HG02981 (cell line): ENCODE measurements around the gene ETV6.

Experiments used
- ATAC-seq: cut with Tn5 transposase; IDR thresholded peaks from one replicate; pipeline ENCODE4 v1.9.1; 2021; ENCODE audit warnings: mild to moderate bottlenecking, moderate library complexity; ENCODE audit not compliant: unreplicated experiment

The ETV6 gene

GRCh38 chr12:11839091-11839641, 189.7 kb downstream of the ETV6 start:
- ATAC-seq: no peak

DNA sequence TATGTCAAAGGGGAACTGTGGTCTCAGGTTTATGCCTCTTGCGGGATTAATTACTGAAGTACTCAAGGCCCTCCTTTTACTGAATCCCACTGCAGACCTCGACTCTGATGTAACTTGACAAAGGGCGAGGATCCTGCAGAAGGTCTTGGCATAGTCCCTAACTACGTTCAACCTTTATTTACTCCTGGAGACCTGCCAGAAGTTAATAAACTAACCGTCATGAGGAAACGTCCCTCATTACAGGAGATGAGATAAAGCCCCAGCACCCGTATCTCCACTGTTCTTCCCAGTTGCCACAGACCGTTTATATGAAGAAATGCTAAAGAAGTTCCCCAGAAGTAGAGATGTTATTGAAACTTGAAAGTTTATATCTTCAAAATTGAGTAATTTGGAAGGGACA, 190.9 kb downstream of the ETV6 start:
- no peak for ATAC-seq

DNA sequence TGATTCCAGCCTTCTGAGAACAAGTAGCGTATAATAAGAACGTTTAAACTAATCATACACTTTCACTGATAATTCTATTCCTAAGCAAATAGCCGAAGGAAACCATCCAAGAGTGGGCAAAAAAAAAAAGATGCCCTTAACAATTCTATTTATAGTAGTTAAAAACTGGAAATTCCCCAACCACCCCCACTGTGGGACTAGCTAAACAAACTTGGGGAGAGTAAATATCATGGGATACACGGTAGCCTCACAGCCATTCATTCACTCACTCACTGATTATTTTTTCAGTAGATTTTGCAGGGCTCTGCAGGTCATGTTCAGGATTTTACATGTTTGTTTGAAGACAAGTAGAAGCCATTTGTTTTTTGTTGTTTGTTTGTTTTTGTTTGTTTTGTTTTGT, 197.0 kb downstream of the ETV6 start:
- ATAC-seq: no peak

DNA sequence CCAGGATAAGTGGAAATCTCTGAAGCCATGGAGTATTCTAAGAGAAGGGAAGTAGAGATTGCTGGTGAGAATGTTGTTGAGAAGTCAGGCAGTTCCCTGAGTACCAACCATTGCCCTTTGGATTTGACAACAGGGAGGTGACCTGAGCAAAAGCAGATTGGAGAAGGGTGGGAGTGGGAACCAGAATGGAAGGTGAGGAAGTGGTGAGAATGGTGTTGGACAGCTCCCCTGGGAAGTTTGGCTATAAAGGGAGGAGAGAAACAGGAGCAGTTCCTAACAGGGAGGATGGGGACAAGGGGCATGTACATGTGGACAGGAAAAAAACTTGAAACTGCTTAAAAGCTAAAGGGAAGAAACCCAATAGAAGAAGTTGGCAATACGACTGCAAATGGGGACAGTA, 198.1 kb downstream of the ETV6 start:
- ATAC-seq: no peak

- no peak for ATAC-seq
Observed at GRCh38 chr12:11849757-11850504, 200.5 kb downstream of the ETV6 start.

DNA sequence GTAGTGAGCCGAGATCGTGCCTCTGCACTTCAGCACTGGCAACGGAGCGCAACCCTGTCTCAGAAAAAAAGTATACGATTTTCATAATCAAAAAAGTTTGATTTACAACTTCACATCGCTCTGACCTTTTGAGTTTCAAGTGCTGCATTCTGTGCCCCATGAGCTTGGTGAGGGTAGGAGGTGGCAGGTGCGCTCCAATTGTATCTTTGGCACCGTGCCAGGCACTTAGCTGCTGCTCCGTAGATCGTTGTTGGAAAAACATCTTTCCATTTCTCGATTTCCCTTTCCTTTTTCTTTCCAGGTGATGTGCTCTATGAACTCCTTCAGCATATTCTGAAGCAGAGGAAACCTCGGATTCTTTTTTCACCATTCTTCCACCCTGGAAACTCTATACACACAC, 203.7 kb downstream of the ETV6 start:
- no peak for ATAC-seq

DNA sequence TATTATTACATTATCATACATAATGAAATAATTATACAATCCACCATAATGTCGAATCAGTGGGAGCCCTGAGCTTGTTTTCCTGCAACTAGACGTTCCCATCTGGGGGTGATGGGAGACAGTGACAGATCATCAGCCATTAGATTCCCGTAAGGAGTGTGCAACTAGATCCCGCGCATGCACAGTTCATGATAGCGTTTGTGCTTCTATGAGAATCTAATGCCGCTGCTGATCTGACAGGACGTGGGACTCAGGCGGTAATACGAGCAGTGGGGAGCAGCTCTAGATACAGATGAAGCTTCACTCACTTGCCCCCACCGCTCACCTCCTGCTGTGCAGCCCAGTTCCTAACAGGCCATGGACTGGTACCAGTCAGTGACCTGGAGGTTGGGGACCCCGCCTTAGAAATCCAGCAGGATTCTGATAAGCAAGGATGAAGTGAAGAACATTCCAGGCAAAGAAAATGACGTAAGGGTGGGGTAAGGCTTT, 204.6 kb downstream of the ETV6 start:
- no peak for ATAC-seq

- peak; percentile 66 for ATAC-seq
Observed at GRCh38 chr12:11855983-11856374, 206.5 kb downstream of the ETV6 start.

DNA sequence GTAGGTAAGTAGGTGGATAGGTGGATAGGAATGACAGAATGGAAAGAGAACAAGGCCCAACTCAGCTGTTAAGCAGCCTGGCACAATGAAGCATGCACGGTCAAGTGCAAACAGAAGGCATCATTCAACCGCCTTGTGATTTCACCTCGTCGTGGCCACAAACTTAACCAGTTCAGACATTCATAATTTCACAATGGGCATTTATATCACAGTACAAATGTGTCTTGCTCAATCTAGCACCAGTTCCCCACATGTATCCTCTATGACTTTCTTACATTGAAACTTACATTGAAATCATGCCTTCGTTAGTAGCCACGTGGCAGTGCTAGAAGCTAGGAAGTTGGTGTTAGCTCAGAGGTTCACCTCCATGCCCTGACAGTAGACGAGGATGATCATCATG, 207.5 kb downstream of the ETV6 start:
- no peak for ATAC-seq

GRCh38 chr12:11859705-11860425, 210.4 kb downstream of the ETV6 start:
- ATAC-seq: no peak

DNA sequence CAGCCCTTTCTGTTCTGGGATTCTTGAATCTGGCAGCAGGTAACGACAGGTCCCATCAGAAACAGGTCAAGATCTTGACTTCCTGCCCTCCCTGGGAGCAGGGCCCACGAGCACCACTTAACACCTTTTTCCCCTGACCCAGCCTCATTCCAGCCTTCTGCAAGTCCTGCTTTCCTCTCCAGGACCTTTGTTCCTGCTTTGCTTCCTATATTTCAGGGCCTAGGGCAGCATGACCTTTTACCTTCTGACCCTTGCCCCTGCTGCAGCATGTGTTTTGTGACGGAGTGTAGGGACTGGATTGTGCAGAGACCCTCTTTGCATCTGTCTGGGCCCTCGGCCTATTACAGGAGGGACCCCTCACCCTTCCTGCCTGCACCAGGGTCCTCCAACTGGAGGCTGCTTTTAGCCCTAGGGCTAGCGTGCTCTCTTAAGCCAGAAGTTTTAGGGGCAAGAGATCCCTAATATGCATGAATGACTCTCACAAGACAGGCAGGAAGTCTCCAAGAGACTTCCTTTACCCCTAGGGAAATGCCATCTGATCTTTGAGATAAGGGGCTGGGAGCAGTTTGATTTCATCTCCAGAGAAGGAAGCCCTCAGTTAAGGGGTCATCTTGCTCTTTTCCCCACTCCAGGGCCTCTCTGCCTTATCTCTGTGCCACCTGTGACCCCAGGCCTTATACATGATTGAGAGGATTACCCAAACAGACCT, 211.8 kb downstream of the ETV6 start:
- ATAC-seq: no peak

- no peak for ATAC-seq
Observed at GRCh38 chr12:11861864-11862600, 212.6 kb downstream of the ETV6 start.

DNA sequence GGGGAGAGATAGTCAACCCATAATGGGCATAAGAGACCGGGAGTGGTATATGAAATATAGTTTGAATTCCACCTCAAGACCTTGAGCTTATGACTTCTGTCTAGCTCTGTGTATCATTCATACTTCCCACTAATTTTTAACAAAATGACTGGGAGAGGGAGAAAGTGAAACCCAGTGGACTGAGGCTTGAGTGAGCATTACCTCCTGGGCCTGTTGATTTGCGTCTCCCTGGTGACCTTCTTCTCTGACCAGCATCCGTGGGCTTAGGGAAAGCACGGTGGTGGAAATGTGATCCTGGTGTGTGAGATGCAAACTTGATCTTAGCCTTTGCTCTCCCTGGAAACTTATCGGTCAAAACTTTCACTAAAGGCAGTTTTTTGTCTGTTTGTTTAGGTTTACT, 213.3 kb downstream of the ETV6 start:
- ATAC-seq: no peak

GRCh38 chr12:11863478-11863906, 214.0 kb downstream of the ETV6 start:
- ATAC-seq: no peak

- no peak for ATAC-seq
Observed at GRCh38 chr12:11863988-11864387, 214.5 kb downstream of the ETV6 start.

DNA sequence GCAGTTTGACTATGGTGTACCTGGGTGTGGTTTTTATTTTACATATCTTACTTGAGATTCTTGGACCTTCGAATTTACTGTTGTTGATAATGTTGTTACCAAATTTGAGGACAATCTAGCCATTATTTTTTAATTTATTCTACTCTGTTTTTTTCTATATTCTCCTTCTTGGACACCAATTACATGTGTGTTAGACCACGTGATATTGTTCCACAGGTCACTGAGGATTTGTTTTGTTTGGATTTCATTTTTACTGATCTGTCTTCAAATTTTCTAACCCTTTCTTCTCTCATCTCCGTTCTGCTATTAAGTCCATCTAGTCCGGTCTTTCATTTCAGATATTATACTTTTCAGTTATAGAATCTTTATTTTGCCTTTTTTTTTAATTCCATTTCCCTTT, 216.3 kb downstream of the ETV6 start:
- ATAC-seq: no peak

DNA sequence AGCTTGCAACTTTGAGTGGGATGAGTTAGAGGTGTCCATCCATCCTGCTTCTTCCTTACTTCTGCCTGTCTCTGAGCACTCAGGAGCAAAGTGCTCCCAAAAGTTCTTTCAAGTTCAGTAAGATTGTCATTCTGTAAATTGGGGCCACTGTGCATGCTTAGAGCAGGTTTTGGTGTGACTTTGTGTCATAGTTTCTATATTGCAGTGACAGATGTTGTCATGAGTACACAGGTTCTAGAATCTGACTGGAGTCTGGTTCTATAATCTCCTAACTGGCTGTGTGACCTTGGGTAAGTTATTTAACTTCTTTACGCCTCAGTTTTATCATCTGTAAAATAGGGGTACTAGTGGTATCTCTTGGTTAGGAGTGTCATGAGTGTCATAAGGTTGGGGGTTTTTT, 218.6 kb downstream of the ETV6 start:
- ATAC-seq: no peak

DNA sequence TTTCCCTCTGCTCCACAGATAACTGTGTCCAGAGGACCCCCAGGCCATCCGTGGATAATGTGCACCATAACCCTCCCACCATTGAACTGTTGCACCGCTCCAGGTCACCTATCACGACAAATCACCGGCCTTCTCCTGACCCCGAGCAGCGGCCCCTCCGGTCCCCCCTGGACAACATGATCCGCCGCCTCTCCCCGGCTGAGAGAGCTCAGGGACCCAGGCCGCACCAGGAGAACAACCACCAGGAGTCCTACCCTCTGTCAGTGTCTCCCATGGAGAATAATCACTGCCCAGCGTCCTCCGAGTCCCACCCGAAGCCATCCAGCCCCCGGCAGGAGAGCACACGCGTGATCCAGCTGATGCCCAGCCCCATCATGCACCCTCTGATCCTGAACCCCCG, 219.9 kb downstream of the ETV6 start:
- no peak for ATAC-seq

DNA sequence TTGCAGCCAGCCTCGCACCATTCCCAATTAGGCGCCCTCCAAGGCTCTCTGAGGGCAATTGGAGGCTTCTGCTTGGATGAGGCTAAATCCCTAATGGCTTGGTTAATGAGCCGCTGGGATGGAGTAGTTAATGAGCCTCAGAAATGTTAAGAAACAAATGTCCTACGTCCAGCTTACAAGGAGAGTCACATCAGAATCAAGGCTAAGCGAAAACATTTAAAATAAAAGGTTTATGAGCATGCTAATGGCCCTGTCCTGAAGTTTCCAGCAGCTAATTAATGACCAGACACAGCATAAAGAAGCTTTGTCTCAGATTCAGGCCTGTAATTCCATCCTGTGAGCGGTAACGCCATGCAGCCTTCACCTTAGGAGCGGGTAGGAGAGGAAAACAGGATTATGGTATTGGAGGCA, 220.6 kb downstream of the ETV6 start:
- no peak for ATAC-seq

GRCh38 chr12:11872055-11872454, 222.6 kb downstream of the ETV6 start:
- no peak for ATAC-seq
